ENCODE data around the gene GMCL2.

GMCL2 gene

DNA sequence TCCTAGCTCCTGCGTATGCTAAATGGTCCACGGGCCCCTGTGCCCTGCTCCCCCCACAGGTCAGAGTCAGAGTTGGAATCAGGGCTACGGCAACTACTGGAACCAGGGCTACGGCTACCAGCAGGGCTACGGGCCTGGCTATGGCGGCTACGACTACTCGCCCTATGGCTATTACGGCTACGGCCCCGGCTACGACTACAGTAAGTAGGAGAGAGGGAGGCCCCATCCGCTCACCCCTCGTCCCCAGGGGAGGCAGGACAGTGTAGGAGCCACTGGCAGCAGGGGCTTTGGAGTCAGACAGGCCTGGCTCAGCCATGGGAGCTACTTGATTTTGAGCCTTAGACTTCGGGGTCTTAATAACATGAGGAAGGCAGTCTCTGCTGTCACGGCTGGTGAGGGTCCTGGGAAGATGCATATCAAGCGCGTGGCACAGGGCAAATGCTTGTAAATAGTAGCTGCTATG lies 22.9 kb upstream of the GMCL2 start:
- TF ChIP-seq, protein P1, sequence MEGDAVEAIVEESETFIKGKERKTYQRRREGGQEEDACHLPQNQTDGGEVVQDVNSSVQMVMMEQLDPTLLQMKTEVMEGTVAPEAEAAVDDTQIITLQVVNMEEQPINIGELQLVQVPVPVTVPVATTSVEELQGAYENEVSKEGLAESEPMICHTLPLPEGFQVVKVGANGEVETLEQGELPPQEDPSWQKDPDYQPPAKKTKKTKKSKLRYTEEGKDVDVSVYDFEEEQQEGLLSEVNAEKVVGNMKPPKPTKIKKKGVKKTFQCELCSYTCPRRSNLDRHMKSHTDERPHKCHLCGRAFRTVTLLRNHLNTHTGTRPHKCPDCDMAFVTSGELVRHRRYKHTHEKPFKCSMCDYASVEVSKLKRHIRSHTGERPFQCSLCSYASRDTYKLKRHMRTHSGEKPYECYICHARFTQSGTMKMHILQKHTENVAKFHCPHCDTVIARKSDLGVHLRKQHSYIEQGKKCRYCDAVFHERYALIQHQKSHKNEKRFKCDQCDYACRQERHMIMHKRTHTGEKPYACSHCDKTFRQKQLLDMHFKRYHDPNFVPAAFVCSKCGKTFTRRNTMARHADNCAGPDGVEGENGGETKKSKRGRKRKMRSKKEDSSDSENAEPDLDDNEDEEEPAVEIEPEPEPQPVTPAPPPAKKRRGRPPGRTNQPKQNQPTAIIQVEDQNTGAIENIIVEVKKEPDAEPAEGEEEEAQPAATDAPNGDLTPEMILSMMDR (IDR thresholded peaks at IDR 0.05; ENCODE audit: insufficient read depth, missing control alignments), result no peak
- FAIRE-seq (no peak), DNase-seq (ENCODE audit: insufficient read length, low spot score) (no peak)

DNA sequence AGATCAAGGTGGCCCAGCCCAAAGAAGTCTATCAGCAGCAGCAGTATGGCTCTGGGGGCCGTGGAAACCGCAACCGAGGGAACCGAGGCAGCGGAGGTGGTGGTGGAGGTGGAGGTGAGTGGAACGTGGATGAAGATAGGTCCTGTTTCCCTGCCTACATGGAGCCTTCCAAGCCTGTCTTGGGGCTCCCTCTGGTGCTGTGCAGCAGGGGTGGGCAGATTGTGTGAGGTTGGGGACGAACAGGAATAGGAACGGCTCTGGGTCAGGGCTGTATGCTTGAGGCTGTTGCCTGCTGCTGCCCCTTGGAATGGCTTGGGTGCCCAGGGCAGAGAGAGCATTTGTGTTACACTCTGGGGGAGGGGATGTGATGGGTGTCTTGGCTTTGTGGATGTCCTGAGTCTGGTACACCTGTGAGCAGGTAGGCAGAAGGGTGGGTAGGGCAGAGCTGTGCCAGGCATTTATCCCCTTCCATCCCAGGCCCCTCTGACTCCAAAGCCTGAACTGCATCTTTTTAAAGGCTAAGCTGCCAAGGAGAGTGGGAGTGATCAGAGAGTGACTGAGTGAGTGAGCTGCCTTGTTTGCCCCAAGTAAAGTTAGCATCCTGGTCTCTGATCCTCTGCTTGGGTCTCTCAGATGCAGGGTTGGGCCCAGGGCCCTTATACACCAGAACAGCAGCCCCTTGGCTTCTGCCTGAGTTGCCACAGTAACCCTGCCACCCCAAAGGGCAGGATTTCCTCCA lies 22.3 kb upstream of the GMCL2 start:
- TF ChIP-seq, protein P1 (IDR thresholded peaks at IDR 0.05; ENCODE audit: insufficient read depth, missing control alignments), result no peak
- no peak for FAIRE-seq
- no peak for DNase-seq (ENCODE audit: insufficient read length, low spot score)

DNA sequence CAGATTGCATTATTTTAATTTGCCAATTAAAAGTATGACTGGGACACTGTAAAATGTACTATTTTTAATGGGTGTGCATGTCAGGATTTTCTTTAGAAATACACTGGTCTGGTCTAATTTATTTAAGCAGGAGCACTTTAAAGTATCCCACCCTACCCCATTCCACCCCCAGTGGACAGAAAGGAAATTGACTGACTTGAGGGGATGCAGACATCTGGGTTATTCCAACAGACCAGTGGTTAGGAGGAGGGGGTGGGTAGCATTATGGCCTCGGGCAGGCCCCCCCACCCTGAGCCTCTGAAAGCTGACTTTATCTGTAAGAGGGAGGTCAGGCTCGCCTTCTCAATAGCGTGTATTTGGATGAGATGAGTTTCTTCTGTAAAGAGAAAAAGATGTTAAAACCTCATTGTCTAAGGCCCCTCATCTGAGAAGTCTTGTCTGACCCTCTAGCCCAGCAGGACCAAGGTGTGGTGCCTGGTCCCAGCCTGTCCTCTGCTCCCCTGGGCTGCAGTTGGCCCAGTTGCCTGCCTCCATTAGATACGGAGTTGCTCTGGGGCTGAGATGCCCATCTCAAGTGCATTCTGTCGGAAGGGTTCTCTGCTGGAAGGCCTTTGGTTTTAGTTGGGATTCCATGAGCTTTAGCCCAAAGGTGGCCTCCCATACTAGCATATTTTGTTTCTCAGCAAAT lies 21.5 kb upstream of the GMCL2 start:
- DNase-seq (ENCODE audit: insufficient read length, low spot score) (no peak), FAIRE-seq (no peak)
- TF ChIP-seq, protein P1 (IDR thresholded peaks at IDR 0.05; ENCODE audit: insufficient read depth, missing control alignments), result peak; percentile 9

DNA sequence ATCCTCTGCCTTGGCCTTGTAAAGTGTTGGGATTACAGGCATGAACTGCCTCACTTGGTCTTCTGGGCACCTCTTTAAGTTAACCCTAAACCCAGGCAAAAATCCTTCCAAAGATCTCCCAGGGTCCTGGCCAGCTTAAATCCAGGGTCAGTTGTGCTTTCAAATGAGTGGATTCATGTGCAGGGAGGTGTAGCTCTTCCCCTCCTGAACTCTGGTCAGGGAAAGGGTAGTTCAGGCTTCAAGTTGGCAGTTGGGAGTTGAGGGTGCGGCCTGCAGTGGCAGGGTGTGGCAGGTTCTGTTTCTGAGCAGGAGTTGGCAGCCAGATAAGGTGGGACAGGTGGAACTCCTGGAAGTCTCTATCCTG lies 20.7 kb upstream of the GMCL2 start:
- FAIRE-seq, result no peak
- TF ChIP-seq, protein P1 (IDR thresholded peaks at IDR 0.05; ENCODE audit: insufficient read depth, missing control alignments), result no peak
- no peak for DNase-seq (ENCODE audit: insufficient read length, low spot score)

DNA sequence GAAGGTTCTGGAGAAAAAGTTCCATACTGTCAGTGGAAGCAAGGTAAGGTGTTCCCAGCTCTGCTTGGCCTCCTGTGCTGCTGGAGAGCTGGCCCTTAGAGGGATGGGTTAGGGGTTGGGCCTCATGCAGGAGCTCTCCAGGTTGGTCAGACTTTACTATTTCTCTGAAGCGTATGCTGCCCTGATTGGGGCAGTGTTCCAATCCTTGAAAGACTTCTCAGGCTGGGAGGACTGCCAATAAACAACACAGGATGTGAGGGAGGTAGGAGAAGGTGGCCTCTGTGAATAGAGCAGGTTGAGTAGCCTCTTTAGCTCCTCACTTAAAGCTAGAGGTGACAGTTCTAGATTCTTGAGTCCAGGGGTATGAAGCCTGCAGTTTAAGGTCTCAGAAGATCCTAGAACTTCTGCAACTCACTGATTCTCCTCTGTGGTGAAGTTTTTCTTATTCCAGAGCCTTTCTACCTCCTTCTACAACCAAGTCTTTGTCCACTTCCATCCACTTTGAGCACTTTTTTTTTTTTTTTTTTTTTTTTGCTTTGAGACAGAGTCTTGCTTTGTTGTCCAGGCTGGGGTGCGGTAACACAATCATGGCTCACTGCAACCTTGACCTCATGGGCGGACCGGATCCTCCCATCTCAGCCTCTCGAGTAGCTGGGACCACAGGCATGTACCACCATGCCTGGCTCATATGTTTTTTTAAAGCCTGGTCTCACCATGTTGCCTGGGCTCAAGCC lies 20.2 kb upstream of the GMCL2 start:
- DNase-seq (ENCODE audit: insufficient read length, low spot score), result no peak
- TF ChIP-seq, protein P1 (IDR thresholded peaks at IDR 0.05; ENCODE audit: insufficient read depth, missing control alignments), result no peak
- no peak for FAIRE-seq

DNA sequence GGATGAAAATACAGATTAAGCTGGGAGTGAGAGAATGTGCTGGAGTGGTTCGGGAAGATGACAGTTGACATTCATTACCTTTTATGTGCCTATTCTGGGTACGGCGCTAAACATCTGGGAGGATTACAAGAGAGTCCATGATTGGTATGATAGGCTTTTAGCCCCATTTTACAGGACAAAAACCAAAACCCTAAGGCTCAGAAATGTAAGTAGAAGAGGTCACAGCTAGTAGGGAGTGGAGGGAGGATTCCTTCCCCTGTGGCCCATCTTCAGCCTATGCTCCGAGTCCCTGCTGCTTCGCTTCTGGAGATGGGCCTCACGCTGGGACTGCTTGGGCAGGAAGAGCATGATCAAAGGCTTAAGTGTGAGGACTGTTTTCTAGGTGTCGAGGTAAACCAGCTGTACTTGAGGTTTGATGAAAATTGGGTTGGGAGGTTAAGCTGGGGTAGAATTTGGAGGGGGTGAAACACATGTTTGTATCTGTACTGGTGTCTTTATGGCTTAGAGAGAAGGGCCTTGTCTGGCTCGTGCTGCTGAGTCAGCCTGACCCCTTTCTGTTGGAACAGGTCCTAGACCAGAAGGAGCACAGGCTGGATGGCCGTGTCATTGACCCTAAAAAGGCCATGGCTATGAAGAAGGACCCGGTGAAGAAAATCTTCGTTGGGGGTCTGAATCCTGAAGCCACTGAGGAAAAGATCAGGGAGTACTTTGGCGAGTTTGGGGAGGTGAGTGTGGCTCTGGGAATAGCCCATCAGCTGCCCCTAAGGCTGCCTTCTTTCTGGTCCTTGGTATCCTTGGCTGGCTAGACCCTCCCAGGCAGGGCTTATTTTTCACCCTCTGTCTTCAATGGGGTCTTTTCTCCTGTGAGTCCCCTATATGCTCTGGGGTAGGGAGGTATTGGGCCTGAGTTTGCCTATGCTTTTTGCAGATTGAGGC lies 19.3 kb upstream of the GMCL2 start:
- no peak for FAIRE-seq
- TF ChIP-seq, protein P1 (IDR thresholded peaks at IDR 0.05; ENCODE audit: insufficient read depth, missing control alignments), result no peak
- DNase-seq (ENCODE audit: insufficient read length, low spot score), result no peak
